Measurements from ENCODE around the gene SLC47A2. TPM values are rescaled to one million over a fixed set of nuclear protein-coding genes. Genes with fewer than 3 reads are reported as not detected.

Gene SLC47A2
- total and polyA plus RNA-seq, 2 of the 13 experiments (the other 11 are each of a cell fraction or from before 2014, with no cell fraction given): 0.04 TPM; not detected in 1

DNA sequence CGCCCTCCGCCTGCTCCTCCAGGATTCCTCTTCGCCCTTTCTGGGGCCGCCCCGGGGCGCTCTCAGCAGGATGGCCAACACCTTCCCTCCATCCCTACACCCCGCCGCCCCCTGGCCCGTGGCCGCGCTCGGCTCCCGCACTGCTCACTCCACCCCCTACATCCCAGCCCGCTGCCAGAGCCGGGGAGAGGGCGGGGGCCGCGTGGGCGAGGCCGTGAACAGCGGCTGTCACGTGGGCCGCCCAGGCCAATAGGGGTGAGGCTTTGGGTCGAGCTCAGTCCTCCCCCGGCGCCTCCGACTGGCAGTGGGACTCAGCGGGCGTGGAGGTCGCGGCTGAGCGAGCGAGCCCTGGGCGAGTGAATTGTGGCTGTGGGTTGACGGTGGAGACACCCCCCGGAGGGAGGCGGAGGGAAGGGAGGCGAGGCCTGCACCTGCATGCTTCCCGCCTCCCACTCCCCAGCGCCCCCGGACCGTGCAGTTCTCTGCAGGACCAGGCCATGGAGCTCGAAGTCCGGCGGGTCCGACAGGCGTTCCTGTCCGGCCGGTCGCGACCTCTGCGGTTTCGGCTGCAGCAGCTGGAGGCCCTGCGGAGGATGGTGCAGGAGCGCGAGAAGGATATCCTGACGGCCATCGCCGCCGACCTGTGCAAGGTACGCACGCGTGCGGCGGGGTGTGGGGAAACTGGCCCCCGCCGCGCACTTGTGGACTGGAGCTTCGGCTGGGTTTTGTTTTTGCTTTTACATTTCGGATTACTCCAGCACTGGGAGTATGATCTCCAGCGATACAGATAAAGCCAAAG is 67.7 kb downstream of the SLC47A2 start, which contains the start of gene ALDH3A2 (continued):
- TF ChIP-seq, protein P1, sequence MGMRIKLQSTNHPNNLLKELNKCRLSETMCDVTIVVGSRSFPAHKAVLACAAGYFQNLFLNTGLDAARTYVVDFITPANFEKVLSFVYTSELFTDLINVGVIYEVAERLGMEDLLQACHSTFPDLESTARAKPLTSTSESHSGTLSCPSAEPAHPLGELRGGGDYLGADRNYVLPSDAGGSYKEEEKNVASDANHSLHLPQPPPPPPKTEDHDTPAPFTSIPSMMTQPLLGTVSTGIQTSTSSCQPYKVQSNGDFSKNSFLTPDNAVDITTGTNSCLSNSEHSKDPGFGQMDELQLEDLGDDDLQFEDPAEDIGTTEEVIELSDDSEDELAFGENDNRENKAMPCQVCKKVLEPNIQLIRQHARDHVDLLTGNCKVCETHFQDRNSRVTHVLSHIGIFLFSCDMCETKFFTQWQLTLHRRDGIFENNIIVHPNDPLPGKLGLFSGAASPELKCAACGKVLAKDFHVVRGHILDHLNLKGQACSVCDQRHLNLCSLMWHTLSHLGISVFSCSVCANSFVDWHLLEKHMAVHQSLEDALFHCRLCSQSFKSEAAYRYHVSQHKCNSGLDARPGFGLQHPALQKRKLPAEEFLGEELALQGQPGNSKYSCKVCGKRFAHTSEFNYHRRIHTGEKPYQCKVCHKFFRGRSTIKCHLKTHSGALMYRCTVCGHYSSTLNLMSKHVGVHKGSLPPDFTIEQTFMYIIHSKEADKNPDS (CRISPR knock-in tag; IDR thresholded peaks at IDR 0.05): peak; percentile 86; the same call in 1 of the 2 replicates
- TF ChIP-seq NR2F2 (IDR thresholded peaks at IDR 0.05; ENCODE audit: borderline replicate concordance, low read depth) (peak; percentile 88; the same call in 1 of the 2 replicates), MEF2D (CRISPR knock-in tag; IDR thresholded peaks at IDR 0.05) (peak; percentile 83), SETDB1 (CRISPR knock-in tag; IDR thresholded peaks at IDR 0.05; ENCODE audit: borderline replicate concordance) (0 out of 2 replicates have a peak, but pooled peaks have one; percentile 16), MAFF (IDR thresholded peaks at IDR 0.05; ENCODE audit: low read depth, low read length) (no peak), TEAD2 (CRISPR knock-in tag; IDR thresholded peaks at IDR 0.05) (0 out of 2 replicates have a peak, but pooled peaks have one; percentile 70), RAD51 (IDR thresholded peaks at IDR 0.05; ENCODE audit: borderline replicate concordance) (peak; percentile 94), CREB1 (IDR thresholded peaks at IDR 0.05) (no peak), CREB1 (CRISPR knock-in tag; IDR thresholded peaks at IDR 0.05) (no peak), ZNF83 (CRISPR knock-in tag; IDR thresholded peaks at IDR 0.05; ENCODE audit: borderline replicate concordance) (peak; percentile 60; the same call in 1 of the 2 replicates), ZNF143 (CRISPR knock-in tag; IDR thresholded peaks at IDR 0.05) (peak; percentile 59; the same call in 1 of the 2 replicates), PAX8 (CRISPR knock-in tag; IDR thresholded peaks at IDR 0.05; ENCODE audit: borderline replicate concordance) (no peak), POGZ (CRISPR knock-in tag; IDR thresholded peaks at IDR 0.05) (peak; percentile 94), NFKB2 (CRISPR knock-in tag; IDR thresholded peaks at IDR 0.05; ENCODE audit: borderline replicate concordance) (no peak), SRF (IDR thresholded peaks at IDR 0.05; ENCODE audit: low read depth, low read length) (no peak), ZNF33B (CRISPR knock-in tag; IDR thresholded peaks at IDR 0.05) (peak; percentile 73; the same call in 1 of the 2 replicates)
- TF ChIP-seq, protein P2, sequence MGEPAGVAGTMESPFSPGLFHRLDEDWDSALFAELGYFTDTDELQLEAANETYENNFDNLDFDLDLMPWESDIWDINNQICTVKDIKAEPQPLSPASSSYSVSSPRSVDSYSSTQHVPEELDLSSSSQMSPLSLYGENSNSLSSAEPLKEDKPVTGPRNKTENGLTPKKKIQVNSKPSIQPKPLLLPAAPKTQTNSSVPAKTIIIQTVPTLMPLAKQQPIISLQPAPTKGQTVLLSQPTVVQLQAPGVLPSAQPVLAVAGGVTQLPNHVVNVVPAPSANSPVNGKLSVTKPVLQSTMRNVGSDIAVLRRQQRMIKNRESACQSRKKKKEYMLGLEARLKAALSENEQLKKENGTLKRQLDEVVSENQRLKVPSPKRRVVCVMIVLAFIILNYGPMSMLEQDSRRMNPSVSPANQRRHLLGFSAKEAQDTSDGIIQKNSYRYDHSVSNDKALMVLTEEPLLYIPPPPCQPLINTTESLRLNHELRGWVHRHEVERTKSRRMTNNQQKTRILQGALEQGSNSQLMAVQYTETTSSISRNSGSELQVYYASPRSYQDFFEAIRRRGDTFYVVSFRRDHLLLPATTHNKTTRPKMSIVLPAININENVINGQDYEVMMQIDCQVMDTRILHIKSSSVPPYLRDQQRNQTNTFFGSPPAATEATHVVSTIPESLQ (CRISPR knock-in tag; conservative IDR thresholded peaks at IDR 0.05): peak; percentile 89; the same call in 1 of the 2 replicates
- TF ChIP-seq, protein P3, sequence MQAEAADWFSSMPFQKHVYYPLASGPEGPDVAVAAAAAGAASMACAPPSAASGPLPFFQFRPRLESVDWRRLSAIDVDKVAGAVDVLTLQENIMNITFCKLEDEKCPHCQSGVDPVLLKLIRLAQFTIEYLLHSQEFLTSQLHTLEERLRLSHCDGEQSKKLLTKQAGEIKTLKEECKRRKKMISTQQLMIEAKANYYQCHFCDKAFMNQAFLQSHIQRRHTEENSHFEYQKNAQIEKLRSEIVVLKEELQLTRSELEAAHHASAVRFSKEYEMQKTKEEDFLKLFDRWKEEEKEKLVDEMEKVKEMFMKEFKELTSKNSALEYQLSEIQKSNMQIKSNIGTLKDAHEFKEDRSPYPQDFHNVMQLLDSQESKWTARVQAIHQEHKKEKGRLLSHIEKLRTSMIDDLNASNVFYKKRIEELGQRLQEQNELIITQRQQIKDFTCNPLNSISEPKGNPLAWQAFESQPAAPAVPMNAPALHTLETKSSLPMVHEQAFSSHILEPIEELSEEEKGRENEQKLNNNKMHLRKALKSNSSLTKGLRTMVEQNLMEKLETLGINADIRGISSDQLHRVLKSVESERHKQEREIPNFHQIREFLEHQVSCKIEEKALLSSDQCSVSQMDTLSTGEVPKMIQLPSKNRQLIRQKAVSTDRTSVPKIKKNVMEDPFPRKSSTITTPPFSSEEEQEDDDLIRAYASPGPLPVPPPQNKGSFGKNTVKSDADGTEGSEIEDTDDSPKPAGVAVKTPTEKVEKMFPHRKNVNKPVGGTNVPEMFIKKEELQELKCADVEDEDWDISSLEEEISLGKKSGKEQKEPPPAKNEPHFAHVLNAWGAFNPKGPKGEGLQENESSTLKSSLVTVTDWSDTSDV (CRISPR knock-in tag; IDR thresholded peaks at IDR 0.05): peak; percentile 81; the same call in 1 of the 2 replicates
- TF ChIP-seq, protein P4, sequence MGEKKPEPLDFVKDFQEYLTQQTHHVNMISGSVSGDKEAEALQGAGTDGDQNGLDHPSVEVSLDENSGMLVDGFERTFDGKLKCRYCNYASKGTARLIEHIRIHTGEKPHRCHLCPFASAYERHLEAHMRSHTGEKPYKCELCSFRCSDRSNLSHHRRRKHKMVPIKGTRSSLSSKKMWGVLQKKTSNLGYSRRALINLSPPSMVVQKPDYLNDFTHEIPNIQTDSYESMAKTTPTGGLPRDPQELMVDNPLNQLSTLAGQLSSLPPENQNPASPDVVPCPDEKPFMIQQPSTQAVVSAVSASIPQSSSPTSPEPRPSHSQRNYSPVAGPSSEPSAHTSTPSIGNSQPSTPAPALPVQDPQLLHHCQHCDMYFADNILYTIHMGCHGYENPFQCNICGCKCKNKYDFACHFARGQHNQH (CRISPR knock-in tag; IDR thresholded peaks at IDR 0.05): peak; percentile 96
- TF ChIP-seq, protein P5, sequence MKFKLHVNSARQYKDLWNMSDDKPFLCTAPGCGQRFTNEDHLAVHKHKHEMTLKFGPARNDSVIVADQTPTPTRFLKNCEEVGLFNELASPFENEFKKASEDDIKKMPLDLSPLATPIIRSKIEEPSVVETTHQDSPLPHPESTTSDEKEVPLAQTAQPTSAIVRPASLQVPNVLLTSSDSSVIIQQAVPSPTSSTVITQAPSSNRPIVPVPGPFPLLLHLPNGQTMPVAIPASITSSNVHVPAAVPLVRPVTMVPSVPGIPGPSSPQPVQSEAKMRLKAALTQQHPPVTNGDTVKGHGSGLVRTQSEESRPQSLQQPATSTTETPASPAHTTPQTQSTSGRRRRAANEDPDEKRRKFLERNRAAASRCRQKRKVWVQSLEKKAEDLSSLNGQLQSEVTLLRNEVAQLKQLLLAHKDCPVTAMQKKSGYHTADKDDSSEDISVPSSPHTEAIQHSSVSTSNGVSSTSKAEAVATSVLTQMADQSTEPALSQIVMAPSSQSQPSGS (CRISPR knock-in tag; IDR thresholded peaks at IDR 0.05): peak; percentile 88
